Activated naive CD4-positive, alpha-beta T cell treated with anti-CD3 and anti-CD28 coated beads for 36 hours (primary cell): ENCODE measurements around the gene C6orf163. TPM values are rescaled to one million over a fixed set of nuclear protein-coding genes. Genes with fewer than 3 reads are reported as not detected.
A peak's percentile ranks its signal among the peaks of the same experiment; 100 is the strongest.
"Not testable (repeated sequence)": the region's sequence is repeated elsewhere in the genome, so short reads cannot be mapped to it uniquely, and the experiment has no call there.

Experiments used
- CTCF ChIA-PET: fragments of 350-600 bp; sonication (Branson Sonifier 250); formaldehyde crosslinking; loops from one replicate; lab custom pipeline; 2021; ENCODE audit warnings: antibody characterized with exemption; lab: Charles Lee
- DNase-seq: peaks from one replicate; pipeline ENCODE4 v3.0.0-alpha.2; 2020
- H3K27ac Mint-ChIP-seq: one replicate; pipeline ENCODE4 v1.8.0; 2021; ENCODE audit warnings: mild to moderate bottlenecking, mixed read lengths
- H3K27me3 Mint-ChIP-seq: one replicate; pipeline ENCODE4 v1.8.0; 2021; ENCODE audit warnings: low read depth, mixed read lengths
- H3K36me3 Mint-ChIP-seq: one replicate; pipeline ENCODE4 v1.8.0; 2021; ENCODE audit warnings: low read depth, mixed read lengths
- H3K4me1 Mint-ChIP-seq: one replicate; pipeline ENCODE4 v1.8.0; 2021; ENCODE audit warnings: low read depth, mixed read lengths
- H3K4me3 Mint-ChIP-seq: one replicate; pipeline ENCODE4 v1.8.0; 2021; ENCODE audit warnings: mild to moderate bottlenecking, moderate library complexity, mixed read lengths
- H3K9me3 Mint-ChIP-seq: one replicate; pipeline ENCODE4 v1.8.0; 2021; ENCODE audit warnings: mixed read lengths
- intact Hi-C: fragments of 100-400 bp; cut with micrococcal nuclease; formaldehyde crosslinking; loops from one replicate; pipeline ENCODE4 v1.15.1; 2023
- total RNA-seq, 2 experiments: library from RNA; stranded (reverse); gene quantifications; one replicate each; pipeline ENCODE4 v1.2.3, GENCODE V29; 2021

Gene C6orf163
- 1 to 10 TPM in 1 of 2 experiments, under 1 TPM in 1; 0.29 to 1.1 TPM for total RNA-seq

- CTCF ChIA-PET = interaction anchor here (0.6 to 0.7 kb wide), 2 partner anchors 52 to 214 kb away, joined by 3 to 4 read pairs; no protein-coding TSS in a partner anchor
- intact Hi-C loops = no loop called here
- DNase-seq = no peak
- Mint-ChIP-seq H3K36me3 (peaks cover 5% of the 10 kb centered on the region), H3K27ac (no peak within 1 kb of the TSS), H3K9me3 (no peaks in the 10 kb centered on the region), H3K4me3 (no peak within 1 kb of the TSS), H3K27me3 (no peaks in the 10 kb centered on the region), H3K4me1 (peaks cover 2% of the 10 kb centered on the region)
Observed at GRCh38 chr6:87344731-87345130, at the start of gene C6orf163. Gene C6orf163 (plus strand): TSS chr6:87344813. CDS start chr6:87345100, 287 bp downstream.

DNA sequence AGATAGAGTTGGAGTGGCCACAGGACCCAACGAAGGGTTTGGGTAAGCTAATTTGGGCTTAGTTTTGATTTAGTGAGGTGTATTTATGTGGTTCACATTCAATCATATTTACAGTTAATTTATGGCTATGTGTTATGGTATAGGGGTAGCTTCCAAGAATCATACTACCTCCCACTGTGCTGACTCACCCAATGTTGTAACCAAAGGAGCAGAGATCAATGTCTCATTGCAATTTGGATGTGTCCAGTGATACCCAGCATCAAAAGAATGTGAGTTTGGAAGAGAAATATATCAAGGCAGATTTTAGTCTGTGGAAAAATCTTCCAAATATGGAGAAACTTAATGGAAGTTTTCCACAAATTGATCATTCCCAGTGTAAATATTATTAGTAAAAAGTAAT lies 47.5 kb upstream of the C6orf163 start:
- intact Hi-C loops = no loop called here
- H3K27me3 Mint-ChIP-seq = peaks cover 23% of the 10 kb centered on the region
- no peak overlapping the region for H3K4me3 Mint-ChIP-seq
- no peaks in the 10 kb centered on the region for H3K9me3 Mint-ChIP-seq
- no peak overlapping the region for H3K27ac Mint-ChIP-seq
- DNase-seq = no peak
- CTCF ChIA-PET = no interaction called here
- no peaks in the 10 kb centered on the region for H3K4me1 Mint-ChIP-seq
- no peaks in the 10 kb centered on the region for H3K36me3 Mint-ChIP-seq

DNA sequence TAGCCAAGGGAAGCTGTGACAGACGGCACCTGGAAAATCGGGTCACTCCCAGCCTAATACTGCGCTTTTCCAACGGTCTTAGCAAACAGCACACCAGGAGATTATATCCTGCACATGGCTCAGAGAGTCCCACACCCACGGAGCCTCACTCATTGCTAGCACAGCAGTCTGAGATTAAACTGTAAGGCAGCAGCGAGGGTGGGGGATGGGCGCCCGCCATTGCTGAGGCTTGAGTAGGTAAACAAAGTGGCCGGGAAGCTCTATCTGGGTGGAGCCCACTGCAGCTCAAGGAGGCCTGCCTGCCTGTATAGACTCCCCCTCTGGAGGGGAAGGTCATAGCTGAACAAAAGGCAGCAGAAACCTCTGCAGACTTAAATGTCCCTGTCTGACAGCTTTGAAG lies 43.3 kb upstream of the C6orf163 start:
- H3K27ac Mint-ChIP-seq, DNase-seq, H3K4me3 Mint-ChIP-seq, intact Hi-C loops, H3K9me3 Mint-ChIP-seq, H3K36me3 Mint-ChIP-seq, H3K4me1 Mint-ChIP-seq, CTCF ChIA-PET: not testable (repeated sequence)
- peaks cover 33% of the 10 kb centered on the region for H3K27me3 Mint-ChIP-seq

DNA sequence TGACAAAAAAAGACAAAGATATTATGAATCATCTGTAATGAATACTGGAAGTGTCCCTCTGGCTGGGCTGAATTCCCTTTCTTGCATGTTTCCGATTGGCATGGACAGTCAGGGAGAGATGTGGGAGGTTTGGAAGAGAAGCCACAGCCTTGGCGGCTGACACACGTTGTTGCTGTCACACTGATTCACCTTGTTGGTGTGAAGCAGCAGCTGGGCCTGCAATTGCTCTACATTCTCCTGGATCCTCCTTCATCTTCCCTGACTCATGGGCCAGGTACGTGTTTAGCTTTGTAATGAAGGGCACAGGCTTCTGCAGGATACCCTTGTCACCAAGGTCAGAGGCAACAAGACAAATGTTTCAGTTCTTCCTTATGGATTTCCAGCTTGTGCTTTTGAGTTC lies 35.6 kb upstream of the C6orf163 start:
- Mint-ChIP-seq H3K27me3 (peaks cover 6% of the 10 kb centered on the region), H3K36me3 (no peaks in the 10 kb centered on the region), H3K27ac (no peak overlapping the region), H3K4me3 (no peak overlapping the region), H3K4me1 (no peaks in the 10 kb centered on the region), H3K9me3 (peaks cover 1% of the 10 kb centered on the region)
- no peak for DNase-seq
- CTCF ChIA-PET = no interaction called here
- intact Hi-C loops = no loop called here

GRCh38 chr6:87312860-87313259 lies 31.8 kb upstream of the C6orf163 start:
- DNase-seq = no peak
- CTCF ChIA-PET = interaction anchor here (0.6 to 1.8 kb wide), 2 partner anchors 9 to 1727 kb away, joined by 3 to 7 read pairs; partner anchors contain the start of gene SMIM8

DNA sequence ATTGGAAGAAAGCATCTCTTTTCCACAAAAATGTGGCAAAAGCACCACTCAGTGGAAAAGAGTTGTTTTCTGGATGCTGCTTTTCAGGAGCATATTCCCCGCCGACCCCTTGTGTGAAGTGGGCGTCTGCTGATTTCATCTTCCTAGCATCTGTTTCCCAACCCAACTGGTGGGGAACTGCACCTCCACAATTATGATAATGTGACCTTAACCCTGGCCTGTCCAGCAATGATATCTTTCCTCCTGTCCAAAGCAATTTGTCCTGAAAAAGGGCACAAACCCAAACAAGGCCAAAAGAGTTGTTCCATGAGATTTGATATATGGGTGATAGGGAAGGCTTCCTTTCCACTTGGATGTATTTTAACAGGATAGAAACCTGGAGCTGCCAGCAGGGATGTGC lies 29.5 kb upstream of the C6orf163 start:
- Mint-ChIP-seq H3K4me1 (no peaks in the 10 kb centered on the region), H3K4me3 (no peak overlapping the region), H3K27ac (no peak overlapping the region), H3K27me3 (peaks cover 10% of the 10 kb centered on the region), H3K36me3 (no peaks in the 10 kb centered on the region), H3K9me3 (no peaks in the 10 kb centered on the region)
- intact Hi-C loops = no loop called here
- CTCF ChIA-PET = no interaction called here
- DNase-seq = no peak

More at GRCh38 chr6:87312860-87313259, 31.8 kb upstream of the C6orf163 start:
- Mint-ChIP-seq H3K36me3 (no peaks in the 10 kb centered on the region), H3K27ac (no peak overlapping the region), H3K9me3 (no peaks in the 10 kb centered on the region), H3K4me1 (no peaks in the 10 kb centered on the region), H3K4me3 (no peak overlapping the region), H3K27me3 (peaks cover 10% of the 10 kb centered on the region)
- intact Hi-C loops = no loop called here

DNA sequence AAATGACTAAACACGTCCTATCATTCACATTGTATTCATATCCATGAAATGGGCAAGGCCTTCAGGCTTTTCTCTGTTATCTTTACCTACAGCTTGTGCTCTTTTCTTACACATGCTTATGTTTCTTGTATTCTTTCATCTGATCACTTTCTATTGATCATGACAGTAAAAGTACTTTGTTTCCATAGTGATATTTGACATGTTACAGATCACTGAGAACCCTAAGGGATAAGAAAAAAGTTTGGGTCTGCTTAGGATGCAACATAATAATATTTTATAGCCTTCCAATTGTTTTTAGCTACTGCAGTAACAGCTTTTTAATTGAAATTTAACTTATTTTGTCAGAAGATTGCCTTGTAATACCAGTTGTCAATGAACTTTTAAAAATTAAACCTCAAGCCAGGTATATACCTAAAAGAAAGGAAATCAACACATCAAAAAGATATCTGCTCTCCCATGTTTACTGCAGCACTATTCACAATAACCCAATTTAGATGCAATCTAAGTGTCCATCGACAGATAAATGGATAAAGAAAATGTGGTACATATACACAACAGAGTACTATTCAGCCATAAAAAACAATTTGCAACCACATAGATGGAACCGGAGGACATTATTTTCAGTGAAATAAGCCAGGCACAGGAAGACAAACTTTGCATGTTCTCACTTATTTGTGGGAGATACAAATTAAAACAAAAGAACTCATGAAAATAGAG lies 25.2 kb upstream of the C6orf163 start:
- CTCF ChIA-PET = interaction anchor here (1.2 kb wide), 1 partner anchor 252 kb away, joined by 4 read pairs; no protein-coding TSS in a partner anchor
- no peaks in the 10 kb centered on the region for H3K9me3 Mint-ChIP-seq
- DNase-seq = no peak
- no peak overlapping the region for H3K27ac Mint-ChIP-seq
- no peaks in the 10 kb centered on the region for H3K36me3 Mint-ChIP-seq
- H3K4me1 Mint-ChIP-seq = peaks cover 15% of the 10 kb centered on the region
- peaks cover 6% of the 10 kb centered on the region for H3K27me3 Mint-ChIP-seq
- no peak overlapping the region for H3K4me3 Mint-ChIP-seq
- intact Hi-C loops = no loop called here

DNA sequence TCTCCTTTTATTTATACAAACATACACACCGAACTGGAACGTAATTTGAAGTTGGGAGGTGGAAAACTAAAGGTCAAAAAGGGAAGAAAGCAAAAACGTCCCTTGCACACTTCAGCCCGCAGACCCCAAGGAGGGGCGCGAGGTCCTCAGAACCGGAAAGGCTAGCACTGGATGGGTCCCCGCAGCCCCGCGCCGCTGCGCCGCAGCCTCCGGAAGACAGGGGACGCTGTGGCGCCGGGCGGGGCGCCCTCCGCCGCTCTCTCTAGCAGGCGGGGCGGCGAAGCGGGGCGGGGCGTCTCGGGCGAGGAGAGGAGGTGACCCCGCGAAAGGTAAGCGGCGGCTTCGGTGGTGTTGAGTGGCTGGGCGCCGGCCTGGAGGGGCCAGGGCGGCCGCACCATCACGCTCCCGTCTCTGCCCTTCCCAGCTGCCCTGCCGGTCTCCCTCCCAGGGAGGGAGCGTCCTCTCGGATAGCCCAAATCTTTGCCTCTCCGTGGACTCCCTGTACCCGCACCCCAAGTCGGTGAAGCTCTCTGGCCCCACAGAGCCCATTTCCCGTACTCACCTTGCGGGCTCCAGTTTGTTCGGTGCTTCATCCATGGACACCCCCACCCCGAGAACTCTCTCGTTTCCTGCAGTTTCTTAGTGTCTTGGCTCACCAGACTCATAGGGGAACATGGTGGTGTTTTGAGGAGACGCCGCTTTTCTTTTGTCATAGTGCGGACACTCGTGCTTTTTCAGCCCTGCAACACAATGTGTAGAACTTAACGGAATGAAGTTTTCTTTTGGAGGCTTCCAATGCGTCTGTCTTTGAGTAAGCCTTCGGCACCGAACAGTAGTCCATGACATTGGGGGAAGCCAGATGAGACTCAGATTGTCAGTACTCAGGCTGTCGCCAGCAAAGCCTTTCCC lies 22.1 kb upstream of the C6orf163 start, which contains the start of gene SMIM8:
Gene SMIM8, plus strand, starts transcription at position 285 of the 909 bp plus-strand sequence. CDS start 14,444 bp downstream, outside the sequence.
- H3K9me3 Mint-ChIP-seq = peaks cover 4% of the 10 kb centered on the region
- DNase-seq = peak; percentile 86
- peaks cover 4% of the 10 kb centered on the region for H3K36me3 Mint-ChIP-seq
- H3K4me1 Mint-ChIP-seq = peaks cover 18% of the 10 kb centered on the region
- peak within 1 kb of the TSS; percentile 85 for H3K27ac Mint-ChIP-seq
- H3K4me3 Mint-ChIP-seq = peak within 1 kb of the TSS; percentile 98
- CTCF ChIA-PET = interaction anchor here (0.7 to 1.6 kb wide), 7 partner anchors 8 to 207 kb away, joined by 3 to 7 read pairs (median 3); no protein-coding TSS in a partner anchor
- intact Hi-C loops = loop anchor here (1.0 to 10.0 kb wide), 7 partner anchors 62 to 1762 kb away; partner anchors contain the start of genes AKIRIN2, ORC3, PNRC1 and SLC35A1
- no peaks in the 10 kb centered on the region for H3K27me3 Mint-ChIP-seq

GRCh38 chr6:87323880-87324279 lies 20.7 kb upstream of the C6orf163 start:
- intact Hi-C loops = loop anchor here (2.0 to 10.0 kb wide), 2 partner anchors 379 to 1761 kb away; partner anchors contain the start of genes AKIRIN2 and PNRC1
- H3K9me3 Mint-ChIP-seq, H3K27me3 Mint-ChIP-seq, H3K36me3 Mint-ChIP-seq, H3K27ac Mint-ChIP-seq, CTCF ChIA-PET, DNase-seq: not testable (repeated sequence)
- peak overlapping the region; percentile 29 for H3K4me3 Mint-ChIP-seq
- peaks cover 18% of the 10 kb centered on the region for H3K4me1 Mint-ChIP-seq

GRCh38 chr6:87330961-87331360 lies 13.7 kb upstream of the C6orf163 start:
- no peak for DNase-seq
- Mint-ChIP-seq H3K36me3 (peaks cover 13% of the 10 kb centered on the region), H3K27ac (no peak overlapping the region), H3K4me3 (no peak overlapping the region), H3K27me3 (no peaks in the 10 kb centered on the region), H3K4me1 (peaks cover 22% of the 10 kb centered on the region), H3K9me3 (peaks cover 4% of the 10 kb centered on the region)
- CTCF ChIA-PET = interaction anchor here (0.7 kb wide), 1 partner anchor 9 kb away, joined by 3 read pairs; no protein-coding TSS in a partner anchor
- intact Hi-C loops = no loop called here

GRCh38 chr6:87333033-87333432 lies 11.6 kb upstream of the C6orf163 start:
- peaks cover 15% of the 10 kb centered on the region for H3K36me3 Mint-ChIP-seq
- no peak overlapping the region for H3K27ac Mint-ChIP-seq
- no peaks in the 10 kb centered on the region for H3K9me3 Mint-ChIP-seq
- intact Hi-C loops = no loop called here
- no peak for DNase-seq
- CTCF ChIA-PET = interaction anchor here (1.0 kb wide), 1 partner anchor 194 kb away, joined by 4 read pairs; no protein-coding TSS in a partner anchor
- no peak overlapping the region for H3K4me3 Mint-ChIP-seq
- peaks cover 22% of the 10 kb centered on the region for H3K4me1 Mint-ChIP-seq
- no peaks in the 10 kb centered on the region for H3K27me3 Mint-ChIP-seq
